Left ventricle myocardium inferior (tissue), 1 donor: ENCODE results near the gene SORCS2. TPM values are rescaled to one million over a fixed set of nuclear protein-coding genes. Genes with fewer than 3 reads are reported as not detected.

Experiments
- DNase-seq: peaks from one replicate; pipeline ENCODE4 v3.0.0-alpha.2; 2020
- H3K27ac ChIP-seq: fragments of 200-600 bp; replicated peaks from 2 replicates; pipeline ENCODE4 v1.8.0; 2021
- H3K27me3 ChIP-seq: fragments of 200-600 bp; 2 replicates; pipeline ENCODE4 v1.8.0; 2021; ENCODE audit warnings: low read depth
- H3K36me3 ChIP-seq: fragments of 200-600 bp; 2 replicates; pipeline ENCODE4 v1.8.0; 2021
- H3K4me1 ChIP-seq: fragments of 200-600 bp; 2 replicates; pipeline ENCODE4 v1.8.0; 2021
- H3K4me3 ChIP-seq: fragments of 200-600 bp; 2 replicates; pipeline ENCODE4 v1.8.0; 2021; ENCODE audit warnings: mild to moderate bottlenecking, moderate library complexity
- H3K9me3 ChIP-seq: fragments of 200-600 bp; replicated peaks from 2 replicates; pipeline ENCODE4 v1.8.0; 2021
- intact Hi-C: fragments of 100-400 bp; cut with micrococcal nuclease; formaldehyde crosslinking; loops from one replicate; pipeline ENCODE4 v1.11.0; 2022
- total RNA-seq: library from RNA; stranded (reverse); fragmentation: NEBNext Ultra II Directional; extraction: Animal tissue kit (Norgen Biotek cat#: 25700); gene quantifications from one replicate; pipeline ENCODE4 v1.2.1, GENCODE V29; 2021
- TF ChIP-seq, protein P1 (sequence below): fragments of 200-600 bp; IDR thresholded peaks from 2 replicates; pipeline ENCODE4 v1.8.0; 2021; ENCODE audit warnings: antibody characterized with exemption, mild to moderate bottlenecking, borderline replicate concordance
- donor health status: DM: no; HTN: yes; CAD: no; lungs with severe emphysema.

Gene SORCS2
- total RNA-seq, 1 donor from 2014 or later = 1.2 TPM

DNA sequence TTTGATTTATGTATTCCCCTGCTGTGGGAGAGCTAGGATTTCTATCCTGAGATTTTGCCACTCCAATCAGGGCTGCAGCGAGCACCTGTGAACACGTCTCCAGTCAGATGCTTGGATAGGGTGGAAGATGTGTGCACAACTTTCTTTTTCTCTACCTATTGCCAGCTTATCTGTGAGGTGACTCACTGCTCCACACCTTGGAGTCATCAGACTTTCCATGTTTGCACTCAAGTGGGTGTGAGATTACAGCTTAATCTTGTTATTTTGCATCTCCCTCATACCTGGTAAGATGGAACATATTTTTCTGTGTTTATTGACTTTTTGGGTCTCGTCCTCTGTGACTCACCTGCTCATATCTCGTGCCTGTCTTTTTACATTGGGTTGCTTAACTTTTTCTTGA, 210.2 kb downstream of the SORCS2 start:
- Histone ChIP-seq H3K36me3 (no peaks in the 10 kb centered on the region), H3K27ac (no peak overlapping the region), H3K4me3 (no peak overlapping the region), H3K27me3 (peaks cover 19% of the 10 kb centered on the region), H3K9me3 (peaks cover 20% of the 10 kb centered on the region), H3K4me1 (peaks cover 14% of the 10 kb centered on the region)
- intact Hi-C loops = no loop called here
- TF ChIP-seq, protein P1, sequence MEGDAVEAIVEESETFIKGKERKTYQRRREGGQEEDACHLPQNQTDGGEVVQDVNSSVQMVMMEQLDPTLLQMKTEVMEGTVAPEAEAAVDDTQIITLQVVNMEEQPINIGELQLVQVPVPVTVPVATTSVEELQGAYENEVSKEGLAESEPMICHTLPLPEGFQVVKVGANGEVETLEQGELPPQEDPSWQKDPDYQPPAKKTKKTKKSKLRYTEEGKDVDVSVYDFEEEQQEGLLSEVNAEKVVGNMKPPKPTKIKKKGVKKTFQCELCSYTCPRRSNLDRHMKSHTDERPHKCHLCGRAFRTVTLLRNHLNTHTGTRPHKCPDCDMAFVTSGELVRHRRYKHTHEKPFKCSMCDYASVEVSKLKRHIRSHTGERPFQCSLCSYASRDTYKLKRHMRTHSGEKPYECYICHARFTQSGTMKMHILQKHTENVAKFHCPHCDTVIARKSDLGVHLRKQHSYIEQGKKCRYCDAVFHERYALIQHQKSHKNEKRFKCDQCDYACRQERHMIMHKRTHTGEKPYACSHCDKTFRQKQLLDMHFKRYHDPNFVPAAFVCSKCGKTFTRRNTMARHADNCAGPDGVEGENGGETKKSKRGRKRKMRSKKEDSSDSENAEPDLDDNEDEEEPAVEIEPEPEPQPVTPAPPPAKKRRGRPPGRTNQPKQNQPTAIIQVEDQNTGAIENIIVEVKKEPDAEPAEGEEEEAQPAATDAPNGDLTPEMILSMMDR = no peak
- peak; percentile 5 for DNase-seq

DNA sequence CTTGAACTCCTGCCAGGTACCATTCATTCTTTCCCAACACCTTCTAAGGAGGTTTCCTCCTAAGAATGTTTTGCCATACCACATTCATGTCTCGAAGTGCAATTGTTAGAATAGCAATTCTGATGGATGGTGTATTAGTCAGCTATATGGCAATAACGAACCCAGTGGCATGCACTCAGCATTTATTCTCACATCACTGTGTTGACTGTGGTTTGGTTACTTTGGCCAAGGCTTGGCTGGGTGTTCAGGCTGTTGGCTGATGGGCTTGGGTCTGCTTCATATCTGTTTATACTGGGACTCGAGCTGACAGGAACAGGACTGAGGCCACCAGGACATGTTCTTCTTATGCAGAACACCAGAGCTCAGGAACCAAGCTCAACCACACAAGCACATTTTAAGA, 210.7 kb downstream of the SORCS2 start:
- peak overlapping the region; percentile 36 for H3K27ac ChIP-seq
- intact Hi-C loops = no loop called here
- H3K9me3 ChIP-seq = peaks cover 25% of the 10 kb centered on the region
- peaks cover 19% of the 10 kb centered on the region for H3K27me3 ChIP-seq
- no peaks in the 10 kb centered on the region for H3K36me3 ChIP-seq
- no peak overlapping the region for H3K4me3 ChIP-seq
- peaks cover 13% of the 10 kb centered on the region for H3K4me1 ChIP-seq
- TF ChIP-seq, protein P1 = no peak
- DNase-seq = peak; percentile 29

DNA sequence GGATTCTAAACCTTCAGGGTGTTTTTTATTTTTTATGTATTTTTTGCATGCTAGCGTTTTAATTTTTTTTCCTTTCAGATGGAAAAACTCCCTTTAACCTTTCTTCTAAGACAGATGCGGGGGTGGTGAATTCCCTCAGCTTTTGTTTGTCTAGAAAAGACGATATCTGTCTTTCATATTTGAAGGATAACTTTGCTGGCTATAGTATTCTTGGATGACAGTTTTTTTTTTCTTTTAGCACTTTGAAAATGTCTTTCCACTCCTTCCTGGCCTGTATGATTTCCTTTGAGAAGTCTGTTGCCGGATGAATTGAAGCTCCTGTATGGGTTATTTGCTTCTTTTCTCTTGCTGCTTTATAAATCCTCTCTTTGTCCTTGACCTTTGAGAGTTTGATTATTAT, 215.8 kb downstream of the SORCS2 start:
- Histone ChIP-seq H3K4me1 (peaks cover 2% of the 10 kb centered on the region), H3K9me3 (peaks cover 41% of the 10 kb centered on the region), H3K27ac (no peak overlapping the region), H3K27me3 (peaks cover 13% of the 10 kb centered on the region), H3K36me3 (no peaks in the 10 kb centered on the region), H3K4me3 (no peak overlapping the region)
- TF ChIP-seq, protein P1 = no peak
- intact Hi-C loops = no loop called here
- DNase-seq = no peak

DNA sequence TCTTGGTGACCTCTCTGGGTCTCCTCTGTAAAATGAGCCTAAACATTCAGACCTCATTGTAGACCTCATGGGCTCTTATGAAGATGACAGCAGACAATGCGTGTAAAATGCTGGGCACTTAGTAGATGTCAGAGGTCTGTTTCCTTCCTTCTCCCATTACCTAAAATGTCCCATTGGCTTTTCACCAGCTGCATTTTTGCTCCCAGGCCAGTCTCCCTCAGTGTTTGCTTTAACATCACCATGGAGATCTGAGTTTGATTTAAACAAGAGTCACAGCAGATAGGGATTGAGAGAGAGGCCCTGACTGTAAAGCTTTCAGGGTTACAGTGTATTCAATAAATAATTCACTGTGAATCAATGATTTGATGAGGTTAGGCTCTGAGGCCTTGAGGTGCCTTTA, 218.1 kb downstream of the SORCS2 start:
- intact Hi-C loops = no loop called here
- no peak for DNase-seq
- H3K27me3 ChIP-seq = peaks cover 24% of the 10 kb centered on the region
- H3K4me1 ChIP-seq = no peaks in the 10 kb centered on the region
- no peak overlapping the region for H3K27ac ChIP-seq
- peaks cover 31% of the 10 kb centered on the region for H3K9me3 ChIP-seq
- no peaks in the 10 kb centered on the region for H3K36me3 ChIP-seq
- H3K4me3 ChIP-seq = no peak overlapping the region
- TF ChIP-seq, protein P1 = no peak

DNA sequence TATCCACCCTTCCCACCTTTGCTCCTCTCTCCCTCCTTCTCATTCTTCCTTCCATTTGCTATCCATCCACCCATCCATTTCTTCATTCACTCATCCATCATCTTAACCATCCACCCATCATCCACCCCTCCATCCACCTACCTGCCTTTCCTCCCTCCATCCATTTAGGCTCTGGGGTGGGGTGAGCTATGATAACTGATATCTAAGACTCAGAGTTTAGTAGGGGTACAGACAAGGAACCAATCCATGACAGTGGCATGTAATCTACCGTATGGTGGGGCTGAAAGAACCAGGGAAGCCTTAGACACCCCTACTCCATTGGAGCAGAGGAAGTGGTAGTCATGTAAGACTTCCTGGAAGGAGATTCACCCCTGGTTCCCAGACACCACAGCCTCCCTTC, 219.2 kb downstream of the SORCS2 start:
- intact Hi-C loops = no loop called here

More for the DNA sequence above, 219.2 kb downstream of the SORCS2 start:
- H3K9me3 ChIP-seq = peaks cover 27% of the 10 kb centered on the region
- H3K4me3 ChIP-seq = no peak overlapping the region
- H3K36me3 ChIP-seq = no peaks in the 10 kb centered on the region
- H3K4me1 ChIP-seq = no peaks in the 10 kb centered on the region
- no peak overlapping the region for H3K27ac ChIP-seq
- TF ChIP-seq, protein P1 = no peak
- no peak for DNase-seq
- H3K27me3 ChIP-seq = peaks cover 24% of the 10 kb centered on the region
